Activated CD8-positive, alpha-beta T cell treated with anti-CD3 and anti-CD28 coated beads for 36 hours (primary cell): ENCODE measurements around the gene TMEM187. TPM values are rescaled to one million over a fixed set of nuclear protein-coding genes. Genes with fewer than 3 reads are reported as not detected.

Experiments used
- ATAC-seq: fragments of 200-7000 bp; cut with Tn5 transposase; one replicate; pipeline ENCODE4 v1.10.0; 2021; ENCODE audit warnings: mild to moderate bottlenecking, moderate library complexity
- CTCF ChIA-PET: fragments of 350-600 bp; sonication (Branson Sonifier 250); formaldehyde crosslinking; loops from one replicate; lab custom pipeline; 2021; ENCODE audit warnings: antibody characterized with exemption; lab: Charles Lee
- POLR2A ChIA-PET: fragments of 350-600 bp; sonication (Branson Sonifier 250); formaldehyde crosslinking; loops from one replicate; lab custom pipeline; 2021; ENCODE audit warnings: antibody characterized with exemption; lab: Charles Lee
- DNase-seq: peaks from one replicate; pipeline ENCODE4 v3.0.0-alpha.2; 2020
- H3K27ac Mint-ChIP-seq: one replicate; pipeline ENCODE4 v1.8.0; 2021; ENCODE audit warnings: mild to moderate bottlenecking, mixed read lengths
- H3K27me3 Mint-ChIP-seq: one replicate; pipeline ENCODE4 v1.8.0; 2021; ENCODE audit warnings: mixed read lengths
- H3K36me3 Mint-ChIP-seq: one replicate; pipeline ENCODE4 v1.8.0; 2021; ENCODE audit warnings: low read depth, mixed read lengths
- H3K4me1 Mint-ChIP-seq: one replicate; pipeline ENCODE4 v1.8.0; 2021; ENCODE audit warnings: low read depth, mixed read lengths
- H3K4me3 Mint-ChIP-seq: one replicate; pipeline ENCODE4 v1.8.0; 2021; ENCODE audit warnings: mild to moderate bottlenecking, moderate library complexity, mixed read lengths
- H3K9me3 Mint-ChIP-seq: one replicate; pipeline ENCODE4 v1.8.0; 2021; ENCODE audit warnings: mixed read lengths
- intact Hi-C: fragments of 100-400 bp; cut with micrococcal nuclease; formaldehyde crosslinking; loops from one replicate; pipeline ENCODE4 v1.10.0; 2022
- total RNA-seq, 2 experiments: library from RNA; stranded (reverse); gene quantifications; one replicate each; pipeline ENCODE4 v1.2.3, GENCODE V29; 2021
- TF ChIP-seq, protein P1 (sequence below): fragments of 200-600 bp; IDR thresholded peaks from one replicate; pipeline ENCODE4 v1.8.0; 2022; ENCODE audit warnings: antibody characterized with exemption, mild to moderate bottlenecking

The TMEM187 gene
- total RNA-seq, 2 experiments from 2014 or later, result 4.4 to 4.5 TPM

DNA sequence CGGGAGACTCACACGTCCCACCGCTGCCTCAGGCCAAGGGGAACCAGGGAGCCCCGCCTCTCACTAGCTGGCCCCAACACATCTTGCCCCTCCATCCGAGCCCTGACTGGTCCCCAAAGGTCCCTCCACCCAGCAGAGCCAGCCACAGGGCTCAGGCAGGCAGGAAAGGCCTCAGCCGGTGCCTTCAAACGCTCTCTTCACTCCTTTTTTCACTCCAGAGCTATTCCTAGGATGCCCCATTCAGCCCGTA, 45.0 kb upstream of the TMEM187 start:
- POLR2A ChIA-PET, result interaction anchor here (3.7 to 9.8 kb wide), 3 partner anchors 11 to 41 kb away, joined by 28 to 130 read pairs (median 105); partner anchors contain the start of genes HCFC1, RENBP and TMEM187
- ATAC-seq, result no peak
- TF ChIP-seq, protein P1, sequence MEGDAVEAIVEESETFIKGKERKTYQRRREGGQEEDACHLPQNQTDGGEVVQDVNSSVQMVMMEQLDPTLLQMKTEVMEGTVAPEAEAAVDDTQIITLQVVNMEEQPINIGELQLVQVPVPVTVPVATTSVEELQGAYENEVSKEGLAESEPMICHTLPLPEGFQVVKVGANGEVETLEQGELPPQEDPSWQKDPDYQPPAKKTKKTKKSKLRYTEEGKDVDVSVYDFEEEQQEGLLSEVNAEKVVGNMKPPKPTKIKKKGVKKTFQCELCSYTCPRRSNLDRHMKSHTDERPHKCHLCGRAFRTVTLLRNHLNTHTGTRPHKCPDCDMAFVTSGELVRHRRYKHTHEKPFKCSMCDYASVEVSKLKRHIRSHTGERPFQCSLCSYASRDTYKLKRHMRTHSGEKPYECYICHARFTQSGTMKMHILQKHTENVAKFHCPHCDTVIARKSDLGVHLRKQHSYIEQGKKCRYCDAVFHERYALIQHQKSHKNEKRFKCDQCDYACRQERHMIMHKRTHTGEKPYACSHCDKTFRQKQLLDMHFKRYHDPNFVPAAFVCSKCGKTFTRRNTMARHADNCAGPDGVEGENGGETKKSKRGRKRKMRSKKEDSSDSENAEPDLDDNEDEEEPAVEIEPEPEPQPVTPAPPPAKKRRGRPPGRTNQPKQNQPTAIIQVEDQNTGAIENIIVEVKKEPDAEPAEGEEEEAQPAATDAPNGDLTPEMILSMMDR, result no peak
- H3K4me1 Mint-ChIP-seq, result peaks cover 27% of the 10 kb centered on the region
- CTCF ChIA-PET, result interaction anchor here (1.3 to 11.9 kb wide), 5 partner anchors 13 to 199 kb away, joined by 4 to 136 read pairs (median 4); partner anchors contain the start of genes HCFC1 and RENBP
- peaks cover 42% of the 10 kb centered on the region for H3K36me3 Mint-ChIP-seq
- H3K4me3 Mint-ChIP-seq, result peak overlapping the region; percentile 88
- H3K27ac Mint-ChIP-seq, result peak overlapping the region; percentile 99
- no peak for DNase-seq
- intact Hi-C loops, result loop anchor here (10.0 kb wide), 1 partner anchor 163 kb away; the partner anchor contains the start of gene PLXNB3
- no peaks in the 10 kb centered on the region for H3K9me3 Mint-ChIP-seq
- no peaks in the 10 kb centered on the region for H3K27me3 Mint-ChIP-seq

DNA sequence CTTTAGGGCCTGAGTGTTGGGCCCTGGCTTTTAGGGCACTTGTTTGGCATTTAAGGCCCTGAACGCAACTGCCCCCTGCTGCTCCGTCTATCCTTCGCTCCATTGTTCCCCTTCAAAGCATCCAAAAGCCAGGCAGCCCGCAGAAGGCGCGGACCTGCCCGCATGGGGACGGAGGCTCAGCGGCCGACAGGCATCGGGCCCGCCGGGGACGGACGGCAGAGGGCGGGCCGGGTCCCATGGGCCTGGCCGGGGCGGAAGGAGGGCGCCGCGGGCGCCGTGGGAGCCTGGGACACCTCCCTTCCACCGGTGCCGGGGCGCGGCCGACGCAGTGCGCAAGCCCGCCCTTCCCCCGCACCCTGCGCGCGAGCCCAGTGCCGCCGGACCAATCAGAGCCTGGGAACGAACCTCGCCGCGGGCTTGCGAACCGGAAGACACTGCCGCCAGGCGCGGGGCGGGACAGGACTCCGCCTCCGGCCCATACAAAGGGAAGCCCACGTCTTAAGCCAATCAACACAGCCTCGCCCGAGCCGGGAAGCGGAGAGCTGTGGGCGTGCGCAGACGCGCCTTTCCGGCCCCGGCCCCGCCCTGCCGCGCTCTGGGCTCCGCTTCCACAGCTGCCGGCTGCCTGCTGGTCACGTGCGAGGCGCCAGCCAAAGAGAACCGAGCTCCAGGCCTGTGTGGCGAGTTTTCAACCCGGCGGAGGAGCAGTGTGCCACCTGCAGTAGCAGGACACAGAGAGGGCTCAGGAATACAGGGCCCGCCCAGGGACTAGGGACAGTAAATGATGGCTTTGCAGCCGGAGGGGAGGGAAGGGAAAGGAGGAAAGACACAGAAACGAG, 44.4 kb upstream of the TMEM187 start:
- DNase-seq (peak; percentile 95), ATAC-seq (peak; percentile 72)
- ChIA-PET CTCF (interaction anchor here (0.9 to 11.9 kb wide), 6 partner anchors 10 to 199 kb away, joined by 3 to 136 read pairs (median 4); partner anchors contain the start of genes HCFC1, PLXNB3 and RENBP), POLR2A (interaction anchor here (1.3 to 9.8 kb wide), 4 partner anchors 10 to 41 kb away, joined by 4 to 130 read pairs (median 66); partner anchors contain the start of genes HCFC1, RENBP and TMEM187)
- H3K27me3 Mint-ChIP-seq, result no peaks in the 10 kb centered on the region
- intact Hi-C loops, result loop anchor here (10.0 kb wide), 1 partner anchor 163 kb away; the partner anchor contains the start of gene PLXNB3
- H3K9me3 Mint-ChIP-seq, result no peaks in the 10 kb centered on the region
- H3K4me1 Mint-ChIP-seq, result peaks cover 22% of the 10 kb centered on the region
- H3K36me3 Mint-ChIP-seq, result peaks cover 36% of the 10 kb centered on the region
- TF ChIP-seq, protein P1, result no peak
- H3K4me3 Mint-ChIP-seq, result peak overlapping the region; percentile 88
- H3K27ac Mint-ChIP-seq, result peak overlapping the region; percentile 99

DNA sequence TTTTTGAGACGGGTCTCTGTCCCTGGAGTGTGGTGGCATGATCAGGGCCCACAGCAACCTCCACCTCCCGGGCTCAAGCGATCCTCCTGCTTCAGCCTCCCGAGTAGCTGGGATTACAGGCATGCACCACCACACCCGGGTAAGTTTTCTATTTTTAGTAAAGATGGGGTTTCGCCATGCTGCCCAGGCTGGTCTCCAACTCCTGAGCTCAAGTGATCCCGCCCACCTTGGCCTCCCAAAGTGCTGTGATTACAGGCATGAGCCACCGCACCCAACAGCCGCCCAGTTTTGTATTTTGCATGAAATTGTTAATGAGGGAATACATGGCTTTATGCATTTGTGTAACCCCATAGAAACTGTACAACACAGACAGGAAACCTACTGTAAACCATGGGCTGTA, 43.7 kb upstream of the TMEM187 start:
- peak overlapping the region; percentile 79 for H3K4me3 Mint-ChIP-seq
- H3K27me3 Mint-ChIP-seq, result no peaks in the 10 kb centered on the region
- H3K4me1 Mint-ChIP-seq, result peaks cover 21% of the 10 kb centered on the region
- POLR2A ChIA-PET, result interaction anchor here (0.9 to 9.8 kb wide), 4 partner anchors 10 to 40 kb away, joined by 3 to 130 read pairs (median 54); partner anchors contain the start of genes HCFC1, RENBP and TMEM187
- ATAC-seq, result no peak
- intact Hi-C loops, result loop anchor here (10.0 kb wide), 1 partner anchor 164 kb away; the partner anchor contains the start of gene PLXNB3
- H3K9me3 Mint-ChIP-seq, result no peaks in the 10 kb centered on the region
- DNase-seq, result no peak
- H3K36me3 Mint-ChIP-seq, result peaks cover 35% of the 10 kb centered on the region
- H3K27ac Mint-ChIP-seq, result peak overlapping the region; percentile 78
- TF ChIP-seq, protein P1, result no peak
- CTCF ChIA-PET, result interaction anchor here (0.9 to 11.9 kb wide), 5 partner anchors 9 to 164 kb away, joined by 3 to 136 read pairs (median 4); partner anchors contain the start of genes PLXNB3 and RENBP

DNA sequence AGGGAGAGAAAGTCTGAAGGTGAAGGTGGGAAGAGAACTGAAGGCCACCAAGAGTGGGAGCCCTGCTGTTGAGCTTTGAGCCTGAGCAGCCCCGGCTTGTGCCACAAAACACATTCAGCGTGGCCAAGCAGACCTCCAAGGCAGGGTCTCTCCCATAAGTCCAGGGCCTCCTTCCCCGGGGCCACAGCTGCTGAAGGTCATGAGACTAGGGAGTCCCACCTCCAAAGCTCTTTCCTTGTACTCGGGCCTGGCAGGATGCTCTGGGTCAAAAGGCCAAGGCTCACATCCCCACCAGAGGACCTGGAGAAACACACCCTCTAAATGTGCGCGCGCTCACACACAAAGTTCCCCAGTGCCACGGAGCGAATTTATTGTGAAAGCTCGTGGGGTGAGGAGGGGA, 43.0 kb upstream of the TMEM187 start:
- ChIA-PET POLR2A (interaction anchor here (0.9 to 9.8 kb wide), 4 partner anchors 9 to 39 kb away, joined by 3 to 130 read pairs (median 54); partner anchors contain the start of genes HCFC1, RENBP and TMEM187), CTCF (interaction anchor here (1.0 to 11.9 kb wide), 3 partner anchors 20 to 165 kb away, joined by 3 to 136 read pairs (median 4); partner anchors contain the start of genes PLXNB3 and RENBP)
- peaks cover 35% of the 10 kb centered on the region for H3K36me3 Mint-ChIP-seq
- no peaks in the 10 kb centered on the region for H3K9me3 Mint-ChIP-seq
- H3K4me3 Mint-ChIP-seq, result peak overlapping the region; percentile 79
- peaks cover 22% of the 10 kb centered on the region for H3K4me1 Mint-ChIP-seq
- H3K27me3 Mint-ChIP-seq, result no peaks in the 10 kb centered on the region
- intact Hi-C loops, result loop anchor here (10.0 kb wide), 1 partner anchor 165 kb away; the partner anchor contains the start of gene PLXNB3
- ATAC-seq, result no peak
- peak overlapping the region; percentile 78 for H3K27ac Mint-ChIP-seq
- DNase-seq, result no peak
- TF ChIP-seq, protein P1, result no peak
